ENCODE measurements around the gene TBK1.

DNA sequence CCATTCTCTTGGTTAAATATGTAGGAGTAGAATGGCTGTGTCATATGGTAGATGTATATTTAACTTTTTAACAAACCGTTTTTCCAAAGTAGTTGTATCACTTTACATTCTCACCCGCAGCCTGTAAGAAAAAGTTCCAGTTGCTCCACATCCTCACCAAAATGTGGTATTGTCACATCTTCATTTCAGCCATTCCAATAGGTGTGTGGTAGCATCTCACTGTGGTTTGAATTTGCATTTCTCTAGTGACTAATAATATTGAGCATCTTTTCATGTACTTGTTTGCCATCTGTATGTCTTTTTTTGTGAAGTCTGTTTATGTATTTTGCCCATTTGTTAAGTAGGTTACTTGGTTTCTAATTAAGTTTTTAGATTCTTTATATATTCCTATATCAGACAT lies 78.6 kb downstream of the TBK1 start:
- TF ChIP-seq, protein P1, sequence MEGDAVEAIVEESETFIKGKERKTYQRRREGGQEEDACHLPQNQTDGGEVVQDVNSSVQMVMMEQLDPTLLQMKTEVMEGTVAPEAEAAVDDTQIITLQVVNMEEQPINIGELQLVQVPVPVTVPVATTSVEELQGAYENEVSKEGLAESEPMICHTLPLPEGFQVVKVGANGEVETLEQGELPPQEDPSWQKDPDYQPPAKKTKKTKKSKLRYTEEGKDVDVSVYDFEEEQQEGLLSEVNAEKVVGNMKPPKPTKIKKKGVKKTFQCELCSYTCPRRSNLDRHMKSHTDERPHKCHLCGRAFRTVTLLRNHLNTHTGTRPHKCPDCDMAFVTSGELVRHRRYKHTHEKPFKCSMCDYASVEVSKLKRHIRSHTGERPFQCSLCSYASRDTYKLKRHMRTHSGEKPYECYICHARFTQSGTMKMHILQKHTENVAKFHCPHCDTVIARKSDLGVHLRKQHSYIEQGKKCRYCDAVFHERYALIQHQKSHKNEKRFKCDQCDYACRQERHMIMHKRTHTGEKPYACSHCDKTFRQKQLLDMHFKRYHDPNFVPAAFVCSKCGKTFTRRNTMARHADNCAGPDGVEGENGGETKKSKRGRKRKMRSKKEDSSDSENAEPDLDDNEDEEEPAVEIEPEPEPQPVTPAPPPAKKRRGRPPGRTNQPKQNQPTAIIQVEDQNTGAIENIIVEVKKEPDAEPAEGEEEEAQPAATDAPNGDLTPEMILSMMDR (conservative IDR thresholded peaks at IDR 0.05) = no peak
- TF ChIP-seq EZH2 (IDR thresholded peaks at IDR 0.05; ENCODE audit: low read depth) = no peak
